Small intestine (tissue), 7 donors: Measurements from ENCODE around the gene BBS10. TPM values are rescaled to one million over a fixed set of nuclear protein-coding genes. Genes with fewer than 3 reads are reported as not detected.
"Not testable (repeated sequence)": the region's sequence is repeated elsewhere in the genome, so short reads cannot be mapped to it uniquely, and the experiment has no call there.

Experiments
- DNase-seq, 2 donors: peaks; one replicate each; pipeline versions ENCODE4 v3.0.0 to v3.0.0-alpha.2; 2013
- FAIRE-seq: peaks from 2 replicates; lab custom pipeline; 2012; peaks lifted over from hg19 to GRCh38; lab: Jason Lieb, UNC
- H3K27ac ChIP-seq, 3 donors: one replicate each; pipeline ENCODE4 v1.5.1; 2013; ENCODE audit warnings: low read length in 2 of 3, mild to moderate bottlenecking in 2 of 3, control low read depth in 1 of 3, inconsistent platforms in 1 of 3, low read depth in 1 of 3, moderate library complexity in 1 of 3
- H3K27me3 ChIP-seq, 3 donors: one replicate each; pipeline ENCODE4 v1.6.1; 2013; ENCODE audit warnings: low read length in 3 of 3, inconsistent platforms in 1 of 3; ENCODE audit not compliant: control insufficient read depth in 3 of 3, insufficient read depth in 3 of 3
- H3K36me3 ChIP-seq, 3 donors: one replicate each; pipeline ENCODE4 v1.6.1; 2013; ENCODE audit warnings: low read length in 3 of 3, inconsistent platforms in 1 of 3, low read depth in 1 of 3, mild to moderate bottlenecking in 1 of 3, moderate library complexity in 1 of 3; ENCODE audit not compliant: control insufficient read depth in 3 of 3, insufficient read depth in 2 of 3
- H3K4me1 ChIP-seq, 3 donors: one replicate each; pipeline ENCODE4 v1.6.1; 2013; ENCODE audit warnings: low read length in 2 of 3, inconsistent platforms in 1 of 3, low read depth in 1 of 3, mild to moderate bottlenecking in 1 of 3, moderate library complexity in 1 of 3; ENCODE audit not compliant: control insufficient read depth in 3 of 3, insufficient read depth in 2 of 3
- H3K4me3 ChIP-seq, 3 donors: one replicate each; pipeline ENCODE4 v1.5.1; 2013; ENCODE audit warnings: low read length in 3 of 3, control low read depth in 1 of 3, inconsistent platforms in 1 of 3, low read depth in 1 of 3, mild to moderate bottlenecking in 1 of 3, moderate library complexity in 1 of 3
- H3K9me3 ChIP-seq, 2 donors: one replicate each; pipeline ENCODE4 v1.6.1; 2013; ENCODE audit warnings: low read depth in 1 of 2, low read length in 1 of 2; ENCODE audit not compliant: control insufficient read depth in 2 of 2, insufficient read depth in 1 of 2
- WGBS, 3 donors: extraction: QIAGEN DNeasy Blood & Tissue Kit; methylation state at CpG; one replicate each; pipeline ENCODE4 v1.1.7; 2013; 5-methylcytosine and 5-hydroxymethylcytosine counted together
- polyA plus RNA-seq, 4 donors: library from polyadenylated mRNA; stranded (reverse) in 3 of 4; unstranded in 1 of 4; fragments of 200-250 nt in 3 of 4; fragments of 120-200 nt in 1 of 4; gene quantifications; one replicate each; pipeline versions ENCODE4 v1.2.1 to v1.2.3, GENCODE V29; 2013
- donor health status: healthy with polysubstance abuse.
- donor health status: control.
- donor health status: control.
- donor health status: Bipolar disorder and iron deficiency.
- donor health status: healthy.

Gene BBS10
- polyA plus RNA-seq, 4 donors, result 0.67 to 11.3 (median 2.5) TPM

DNA sequence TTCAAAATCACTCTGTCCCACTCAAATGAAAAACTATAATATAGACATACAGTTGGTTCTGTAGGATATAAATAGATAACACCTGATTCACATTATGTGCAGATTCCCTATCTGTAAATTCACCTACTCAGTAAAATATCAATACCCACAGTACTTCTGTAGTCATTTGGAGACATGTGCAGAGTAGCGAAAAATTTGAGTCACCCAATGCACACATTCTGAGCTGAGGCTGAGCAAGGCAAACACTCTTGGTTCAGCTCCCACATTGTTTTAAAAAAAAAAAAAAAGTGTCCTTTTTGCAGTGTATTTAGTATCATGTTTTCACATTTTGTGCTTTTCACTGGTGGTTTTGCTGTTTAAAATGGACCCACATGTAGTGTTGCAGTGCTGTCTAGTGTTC is 27.3 kb upstream of the BBS10 start:
- WGBS, 3 donors, result 93 to 100% (median 100%) methylated on average over 1 of the region's 1 CpG
- Histone ChIP-seq H3K9me3 (no peaks in the 10 kb centered on the region), H3K27me3 (no peaks in the 10 kb centered on the region), H3K4me1 (no peaks in the 10 kb centered on the region), H3K27ac (no peak overlapping the region), H3K36me3 (peaks cover 0 to 2% (median 2%) of the 10 kb centered on the region in 3 donors), H3K4me3 (no peak overlapping the region)
- FAIRE-seq (no peak), DNase-seq (no peak)

GRCh38 chr12:76374386-76375020 is 26.3 kb upstream of the BBS10 start:
- DNase-seq, result no peak
- FAIRE-seq, result no peak
- no peaks in the 10 kb centered on the region for H3K9me3 ChIP-seq
- H3K27me3 ChIP-seq, result no peaks in the 10 kb centered on the region
- H3K4me3 ChIP-seq, result no peak overlapping the region
- peaks cover 0 to 2% (median 2%) of the 10 kb centered on the region in 3 donors for H3K36me3 ChIP-seq
- no peaks in the 10 kb centered on the region for H3K4me1 ChIP-seq
- no peak overlapping the region for H3K27ac ChIP-seq
- WGBS, 3 donors, result 80 to 88% (median 81%) methylated on average over 1 of the region's 1 CpG

GRCh38 chr12:76368230-76368629 is 20.0 kb upstream of the BBS10 start:
- peaks cover 2 to 11% (median 2%) of the 10 kb centered on the region in 3 donors for H3K36me3 ChIP-seq
- FAIRE-seq (no peak), DNase-seq (no peak)
- H3K27me3 ChIP-seq, result no peaks in the 10 kb centered on the region
- no peaks in the 10 kb centered on the region for H3K4me1 ChIP-seq
- peaks cover 0 to 3% of the 10 kb centered on the region in 2 donors for H3K9me3 ChIP-seq
- no peak overlapping the region for H3K27ac ChIP-seq
- 99 to 100% (median 100%) methylated on average over 1 of the region's 1 CpG for WGBS, 3 donors
- H3K4me3 ChIP-seq, result no peak overlapping the region

DNA sequence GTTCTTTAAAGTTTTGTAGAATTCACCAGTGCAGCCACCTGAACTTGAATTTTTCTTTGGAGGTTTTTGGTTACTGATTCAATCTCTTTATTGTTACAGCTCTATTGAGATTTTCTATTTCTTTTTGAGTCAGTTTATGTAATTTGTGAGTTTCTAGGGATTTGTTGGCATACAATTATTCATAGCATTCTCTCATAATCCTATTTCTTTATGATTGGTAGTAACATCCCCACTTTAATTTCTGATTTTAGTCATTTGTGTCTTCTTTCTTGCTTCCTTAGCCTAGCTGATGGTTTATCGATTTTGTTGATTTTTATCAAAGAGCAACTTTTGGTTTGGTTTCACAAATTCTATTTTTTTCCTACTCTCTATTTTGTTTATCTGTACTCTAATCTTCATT is 17.9 kb upstream of the BBS10 start:
- DNase-seq, result no peak
- peaks cover 2 to 9% (median 2%) of the 10 kb centered on the region in 3 donors for H3K36me3 ChIP-seq
- no peak for FAIRE-seq
- 83 to 100% (median 93%) methylated on average over 1 of the region's 1 CpG for WGBS, 3 donors
- H3K27me3 ChIP-seq, result no peaks in the 10 kb centered on the region
- no peak overlapping the region for H3K4me3 ChIP-seq
- H3K27ac ChIP-seq, result no peak overlapping the region
- peaks cover 0 to 3% of the 10 kb centered on the region in 2 donors for H3K9me3 ChIP-seq
- H3K4me1 ChIP-seq, result no peaks in the 10 kb centered on the region

GRCh38 chr12:76364131-76364530 is 15.9 kb upstream of the BBS10 start:
- H3K36me3 ChIP-seq, result peaks cover 2 to 14% (median 3%) of the 10 kb centered on the region in 3 donors
- not testable (repeated sequence) for H3K4me1 ChIP-seq, H3K27me3 ChIP-seq, H3K27ac ChIP-seq, H3K9me3 ChIP-seq, FAIRE-seq, DNase-seq, H3K4me3 ChIP-seq
- 89 to 96% (median 93%) methylated on average over 5 of the region's 5 CpGs for WGBS, 3 donors

DNA sequence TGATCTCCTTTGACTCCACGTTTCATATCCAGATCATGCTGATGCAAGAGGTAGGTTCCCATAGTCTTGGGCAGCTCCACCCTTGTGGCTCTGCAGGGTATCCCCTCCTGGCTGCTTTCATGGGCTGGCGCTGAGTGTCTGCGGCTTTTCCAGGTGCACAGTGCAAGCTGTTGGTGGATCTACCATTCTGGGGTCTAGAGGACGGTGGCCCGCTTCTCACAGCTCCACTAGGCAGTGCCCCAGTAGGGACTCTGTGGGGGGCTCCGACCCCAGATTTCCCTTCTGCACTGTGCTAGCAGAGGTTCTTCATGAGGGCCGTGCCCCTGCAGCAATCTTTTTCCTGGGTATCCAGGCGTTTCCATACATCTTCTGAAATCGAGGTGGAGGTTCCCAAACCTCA is 12.1 kb upstream of the BBS10 start:
- Histone ChIP-seq H3K9me3 (no peaks in the 10 kb centered on the region), H3K36me3 (peaks cover 0 to 12% (median 4%) of the 10 kb centered on the region in 3 donors), H3K4me1 (no peaks in the 10 kb centered on the region), H3K4me3 (no peak overlapping the region), H3K27ac (no peak overlapping the region), H3K27me3 (no peaks in the 10 kb centered on the region)
- no peak for FAIRE-seq
- 97 to 99% (median 99%) methylated on average over 9 of the region's 9 CpGs for WGBS, 3 donors
- no peak for DNase-seq

GRCh38 chr12:76356071-76356470 is 7.9 kb upstream of the BBS10 start:
- no peaks in the 10 kb centered on the region for H3K9me3 ChIP-seq
- 83 to 91% (median 87%) methylated on average over 1 of the region's 1 CpG for WGBS, 3 donors
- no peaks in the 10 kb centered on the region for H3K4me1 ChIP-seq
- H3K27ac ChIP-seq, result no peak overlapping the region
- peaks cover 0 to 9% (median 4%) of the 10 kb centered on the region in 3 donors for H3K36me3 ChIP-seq
- no peaks in the 10 kb centered on the region for H3K27me3 ChIP-seq
- no peak for DNase-seq
- FAIRE-seq, result no peak
- H3K4me3 ChIP-seq, result no peak overlapping the region

DNA sequence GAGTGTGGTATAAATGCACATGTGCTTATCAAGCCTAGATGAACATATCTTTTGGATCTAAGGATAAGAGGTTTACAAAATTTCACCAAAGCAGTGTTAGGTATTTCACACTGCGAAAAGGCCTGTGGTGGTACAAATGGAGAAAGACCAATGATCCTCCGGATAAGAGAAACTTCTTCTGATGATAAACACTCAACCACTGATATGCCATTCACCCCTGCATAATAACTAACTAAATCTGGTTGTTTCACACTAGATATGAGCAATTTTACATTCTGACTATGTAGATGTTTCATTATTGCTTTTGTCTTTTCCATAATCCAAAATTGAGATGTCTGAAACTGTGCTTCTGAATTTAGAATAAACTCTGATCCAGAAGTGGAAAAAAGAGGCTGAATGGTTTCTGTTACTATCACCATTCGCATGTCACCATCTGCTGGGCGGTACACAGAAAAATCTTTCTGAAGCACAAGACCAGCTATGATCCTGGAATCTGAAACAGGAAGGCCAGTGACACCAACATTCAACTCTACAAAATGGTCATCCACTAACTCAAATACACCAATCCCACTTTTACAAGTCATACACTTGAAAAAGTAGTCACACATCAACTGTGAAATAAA is 1.3 kb downstream of the BBS10 start:
- 54 to 66% (median 63%) methylated on average over 4 of the region's 4 CpGs for WGBS, 3 donors
- Histone ChIP-seq H3K27ac (no peak overlapping the region), H3K9me3 (no peaks in the 10 kb centered on the region), H3K4me3 (peak overlapping the region in 1 of 3 donors; percentile 91), H3K27me3 (no peaks in the 10 kb centered on the region), H3K36me3 (no peaks in the 10 kb centered on the region), H3K4me1 (peaks cover 0 to 7% (median 5%) of the 10 kb centered on the region in 3 donors)
- DNase-seq (peak; percentile 11 to 51), FAIRE-seq (no peak)
